HG02623 (cell line): ENCODE data around the gene SMPX.

ENCODE experiments used
- ATAC-seq: cut with Tn5 transposase; IDR thresholded peaks from one replicate; pipeline ENCODE4 v1.9.1; 2021; ENCODE audit warnings: moderate library complexity; ENCODE audit not compliant: unreplicated experiment

Gene SMPX

DNA sequence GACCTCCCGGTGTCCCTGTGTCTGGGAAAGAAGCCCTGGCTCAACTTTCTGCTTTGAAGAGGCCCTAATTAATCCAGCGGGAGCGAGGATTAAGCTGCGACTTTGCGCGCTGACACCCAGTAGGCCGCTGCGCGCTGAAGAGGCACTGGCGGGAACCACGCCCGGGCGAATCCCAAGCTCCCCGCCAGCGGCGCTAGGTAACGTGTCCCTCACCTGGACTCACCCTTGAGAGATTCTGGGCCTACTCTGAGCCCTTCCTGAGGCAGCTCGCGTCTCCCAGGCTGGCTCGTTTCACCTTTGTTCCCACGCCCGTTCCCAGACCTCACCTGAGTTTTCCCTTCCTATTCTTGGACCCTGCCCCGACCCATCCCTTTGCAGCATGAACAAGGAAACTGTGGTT is 99.2 kb downstream of the SMPX start:
- ATAC-seq: no peak

DNA sequence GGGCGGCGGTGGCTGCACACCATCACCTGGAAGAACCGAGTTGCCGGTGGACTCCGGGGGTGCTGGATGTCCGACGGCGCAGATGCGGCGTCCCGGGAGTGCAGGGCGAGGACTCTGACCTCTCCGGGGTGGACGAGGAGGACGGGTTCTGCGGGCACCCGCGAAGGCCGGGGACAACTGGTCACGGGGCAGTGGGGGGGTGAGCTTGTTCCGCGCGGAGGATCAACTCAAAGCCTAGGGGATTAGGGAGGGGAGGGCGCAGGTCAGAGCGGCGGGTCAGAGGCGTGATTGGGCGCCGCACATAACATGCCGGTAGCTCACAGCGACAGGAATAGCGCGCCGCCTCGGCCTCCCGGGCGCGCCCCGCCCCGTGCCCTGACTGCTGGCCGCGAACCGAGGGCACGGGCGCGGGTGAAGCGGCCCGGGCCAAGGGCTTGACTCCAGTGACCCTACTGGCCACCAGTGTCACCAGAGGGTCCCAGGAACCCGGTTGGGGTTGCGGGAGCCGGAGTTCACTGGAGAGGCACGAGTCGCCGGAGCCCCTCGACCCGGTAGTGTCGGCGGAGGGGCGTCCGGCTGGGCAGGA is 99.7 kb downstream of the SMPX start, which contains the start of gene KLHL34:
Gene KLHL34, minus strand, starts transcription at position 179 of the 586 bp plus-strand sequence. CDS start 542 bp downstream, outside the sequence.
- ATAC-seq: no peak

DNA sequence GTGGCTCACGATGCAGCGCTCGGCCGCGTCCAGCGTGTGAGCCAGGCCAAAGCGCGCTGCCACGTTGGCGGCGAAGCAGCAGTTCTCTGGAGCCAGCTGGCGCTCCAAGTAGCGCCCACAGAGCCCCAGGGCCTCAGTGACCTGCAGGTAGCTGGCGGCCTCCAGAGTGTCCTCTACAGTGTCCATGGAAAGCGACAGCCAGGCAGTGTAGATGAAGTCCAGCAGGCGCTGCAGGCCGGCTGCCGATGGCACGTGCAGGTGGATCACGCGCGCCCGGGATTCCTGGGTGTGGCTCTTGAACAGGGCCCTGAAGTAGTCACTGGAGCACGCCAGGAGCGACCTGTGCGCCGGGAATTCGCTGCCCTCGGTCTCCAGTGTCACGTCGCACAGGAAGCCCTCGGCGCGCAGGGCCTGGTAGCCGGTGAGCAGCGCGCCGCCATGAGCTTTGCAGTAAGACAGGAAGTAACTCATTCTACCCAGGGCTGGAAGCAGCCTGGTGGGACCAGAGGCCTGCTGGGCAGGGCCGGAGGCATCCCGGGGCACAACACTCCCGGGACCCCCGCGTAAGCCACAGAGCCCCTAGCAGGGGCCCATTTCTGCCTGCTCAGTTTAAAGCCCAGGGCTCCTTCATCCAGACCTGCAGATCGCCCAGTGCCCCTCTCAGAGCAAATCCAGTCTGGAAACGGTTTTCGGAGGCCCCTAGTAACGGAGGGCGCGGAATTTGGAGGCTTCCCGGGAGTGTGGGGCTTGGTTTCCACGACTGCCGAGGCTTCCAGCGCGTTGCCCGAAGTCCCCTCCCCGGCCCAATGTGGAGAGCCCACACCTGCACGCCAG is 100.4 kb downstream of the SMPX start:
- ATAC-seq: no peak

DNA sequence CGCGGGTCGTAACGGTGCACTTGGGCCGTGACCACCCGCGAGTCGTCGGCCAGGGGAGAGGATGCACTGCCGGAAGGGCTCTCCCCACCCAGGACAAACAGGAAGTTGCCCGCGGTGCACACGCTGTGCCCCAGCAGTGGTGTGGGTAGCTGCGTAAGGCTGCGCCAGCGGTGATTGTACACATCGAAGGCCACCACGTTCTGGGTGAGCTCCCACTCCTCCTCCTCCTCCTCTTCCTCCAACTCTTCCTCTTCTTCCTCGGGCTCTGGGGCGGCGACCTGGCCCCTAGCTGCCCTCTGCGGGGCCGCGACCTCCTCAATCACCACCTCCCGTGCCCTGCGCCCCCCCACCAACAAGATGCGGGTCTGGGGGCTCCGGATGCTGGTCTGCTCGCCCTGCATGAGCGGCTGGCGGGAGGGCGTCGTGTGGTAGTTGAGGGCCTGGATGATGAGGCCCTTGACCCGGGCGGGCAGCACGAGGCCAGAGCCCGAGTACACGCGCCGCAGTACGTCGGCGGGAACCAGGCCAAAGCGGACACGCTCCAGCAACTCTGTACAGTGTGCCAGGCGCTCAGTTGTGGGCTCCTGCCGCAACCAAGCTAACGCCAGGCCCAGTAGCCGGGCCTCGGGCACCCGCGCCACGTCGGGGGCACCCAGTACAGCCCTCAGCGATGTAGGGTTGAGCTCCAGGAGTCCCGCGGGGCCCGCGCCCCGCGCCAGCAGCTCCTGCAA is 101.2 kb downstream of the SMPX start:
- no peak for ATAC-seq
